HG02885 (cell line): ENCODE data around the gene TARBP1.
"Not testable (repeated sequence)": the region's sequence is repeated elsewhere in the genome, so short reads cannot be mapped to it uniquely, and the experiment has no call there.

ENCODE experiments used
- ATAC-seq: cut with Tn5 transposase; IDR thresholded peaks from one replicate; pipeline ENCODE4 v1.9.1; 2021; ENCODE audit warnings: mild to moderate bottlenecking; ENCODE audit not compliant: unreplicated experiment, poor library complexity

TARBP1 gene

DNA sequence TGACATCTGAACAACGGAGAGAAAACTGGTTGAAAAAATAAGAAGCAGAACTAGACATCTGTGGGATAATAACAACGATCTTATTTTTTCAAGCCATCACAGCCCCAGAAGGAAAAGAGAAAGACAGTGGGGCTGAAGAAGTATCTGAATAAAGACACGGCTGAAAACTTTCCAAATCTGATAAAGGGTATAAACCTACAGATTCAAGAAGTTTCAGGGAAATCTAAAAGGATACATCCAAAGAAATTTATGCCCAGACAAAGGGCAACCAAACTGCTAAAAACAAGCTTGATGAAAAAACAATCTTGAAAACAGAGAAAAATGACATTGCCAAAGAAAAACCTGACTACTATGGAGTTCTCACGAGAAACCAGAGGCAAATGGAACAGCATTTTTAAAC is 40.4 kb downstream of the TARBP1 start:
- no peak for ATAC-seq

- no peak for ATAC-seq
Observed at GRCh38 chr1:234437423-234438171, 41.4 kb downstream of the TARBP1 start.

DNA sequence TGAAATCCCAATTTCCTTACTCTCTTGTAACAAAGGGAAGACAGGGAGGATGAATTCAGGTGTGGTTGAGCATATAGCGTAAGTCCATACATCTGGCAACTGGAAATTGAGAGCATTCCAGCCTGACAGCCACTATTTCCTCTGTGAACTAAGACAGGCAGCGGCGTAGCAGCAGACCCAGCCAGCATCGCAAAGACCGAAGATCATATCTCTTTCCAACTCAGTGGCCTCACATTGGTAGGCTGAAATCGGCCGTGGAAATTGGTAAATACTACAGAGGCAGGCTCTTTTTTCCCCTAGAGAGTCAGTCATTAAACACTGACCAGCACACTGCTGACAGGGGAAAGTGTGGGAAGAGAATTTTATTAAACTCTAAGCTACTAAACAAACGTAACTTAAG is 43.4 kb downstream of the TARBP1 start:
- no peak for ATAC-seq

DNA sequence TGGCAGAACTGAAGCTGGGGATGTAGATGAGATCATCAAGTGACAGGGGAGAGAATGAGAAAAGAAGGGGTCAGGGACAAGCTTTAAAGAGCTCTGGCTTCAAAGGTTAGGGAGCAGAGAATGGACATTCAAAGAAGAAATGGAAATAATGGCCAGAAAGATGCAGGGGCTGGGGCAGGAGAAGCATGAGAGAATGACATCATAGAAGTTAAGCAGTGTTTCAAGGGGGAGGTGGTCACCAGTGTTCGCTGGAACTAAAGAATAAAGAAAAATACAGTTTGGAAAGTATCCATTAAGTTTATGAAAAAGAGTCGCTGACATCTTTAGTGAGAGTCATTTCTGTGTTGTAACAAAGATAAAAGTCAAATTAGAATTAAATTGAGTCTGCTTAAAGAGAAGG is 44.3 kb downstream of the TARBP1 start:
- ATAC-seq = no peak

DNA sequence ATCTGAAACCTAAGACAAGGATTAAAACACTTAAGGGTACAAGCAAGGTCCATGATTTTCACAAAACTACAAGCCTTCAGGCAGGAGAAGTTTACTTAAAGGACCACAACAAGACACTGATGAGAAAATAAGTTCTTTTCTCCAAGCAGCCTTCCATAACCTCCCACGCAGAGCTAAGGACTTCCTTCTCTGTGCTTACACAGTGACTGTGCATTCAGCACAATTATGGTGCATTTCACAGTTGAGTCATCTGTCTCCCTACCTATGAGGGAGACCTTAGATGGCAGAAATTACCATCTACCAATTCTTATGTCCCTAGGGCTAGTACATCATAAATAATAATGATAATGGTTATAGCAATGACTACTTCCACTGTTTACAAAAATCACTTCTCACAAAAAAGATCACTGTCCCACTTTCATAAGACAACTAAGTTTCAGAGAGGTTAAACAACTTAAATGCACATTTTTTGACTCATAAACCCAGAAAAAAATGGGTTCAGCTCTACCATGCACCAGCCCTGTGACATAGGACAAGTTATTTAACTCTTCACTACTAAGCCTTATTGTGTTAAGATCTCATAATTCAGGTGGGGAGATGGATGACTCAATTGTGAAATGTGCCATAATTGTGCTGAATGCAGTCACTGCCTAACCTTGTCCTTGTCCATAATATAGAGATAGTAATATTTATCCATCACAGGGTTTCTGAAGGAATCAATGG is 45.3 kb downstream of the TARBP1 start:
- ATAC-seq = peak; percentile 85

GRCh38 chr1:234431255-234431654 is 47.7 kb downstream of the TARBP1 start:
- no peak for ATAC-seq

GRCh38 chr1:234430691-234431090 is 48.3 kb downstream of the TARBP1 start:
- no peak for ATAC-seq

DNA sequence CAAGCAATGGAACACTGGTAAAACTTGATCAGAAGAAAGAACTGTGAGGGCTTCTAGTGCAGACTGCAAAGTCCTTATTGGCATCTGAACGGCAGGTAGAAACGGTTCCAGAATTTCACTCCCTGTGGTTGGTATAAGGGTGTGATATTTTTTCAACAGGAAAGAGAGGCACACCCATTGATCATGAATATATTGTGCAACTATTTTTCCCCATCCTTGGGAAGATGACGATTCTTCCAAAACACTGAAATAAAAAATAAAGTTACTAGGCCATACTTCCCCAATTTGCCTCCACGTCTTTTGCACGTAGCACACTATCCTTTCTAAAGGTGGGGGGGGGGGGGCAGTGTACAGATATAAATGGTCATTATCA is 49.6 kb downstream of the TARBP1 start:
- ATAC-seq = no peak

- no peak for ATAC-seq
Observed at GRCh38 chr1:234427950-234428646, 50.9 kb downstream of the TARBP1 start.

GRCh38 chr1:234413990-234414389 is 65.0 kb downstream of the TARBP1 start:
- ATAC-seq = no peak

DNA sequence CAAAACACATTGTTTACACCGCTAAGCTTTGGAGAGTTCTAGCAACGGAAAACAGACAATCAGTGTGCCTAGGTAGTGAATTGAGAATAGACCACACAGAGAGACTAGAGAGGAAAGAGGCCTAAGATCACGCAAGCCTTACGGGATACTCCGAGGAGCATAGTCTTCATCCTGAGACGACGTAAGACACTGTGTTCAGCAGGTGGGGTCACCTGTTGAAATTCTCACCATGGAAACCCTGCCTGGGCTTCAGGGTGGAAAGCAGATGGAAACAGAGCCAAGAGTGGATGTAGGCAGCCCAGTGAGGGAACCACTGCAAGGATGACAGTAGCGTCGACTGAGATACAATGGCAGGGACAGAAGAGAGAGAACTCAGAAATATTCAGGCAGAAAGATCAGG is 65.5 kb downstream of the TARBP1 start:
- ATAC-seq = no peak

DNA sequence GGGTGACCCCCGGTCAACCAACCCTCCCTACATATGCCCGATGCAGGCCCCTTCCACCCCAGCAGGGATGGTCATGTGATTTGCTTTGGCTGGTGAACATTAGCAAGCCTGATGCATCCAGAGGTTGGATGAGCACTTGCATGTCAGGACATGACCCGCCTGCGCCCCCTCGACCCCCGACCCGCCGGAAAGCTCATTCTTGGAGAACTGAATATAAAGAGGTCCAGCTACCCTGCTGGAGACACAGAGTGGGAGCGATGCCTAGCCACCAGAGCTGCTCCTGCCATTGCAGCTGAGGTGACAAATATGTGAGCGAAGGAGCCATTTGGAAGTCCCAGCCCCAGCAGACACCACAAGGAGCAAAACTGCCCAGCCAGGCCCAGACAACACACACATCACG is 66.1 kb downstream of the TARBP1 start:
- no peak for ATAC-seq

DNA sequence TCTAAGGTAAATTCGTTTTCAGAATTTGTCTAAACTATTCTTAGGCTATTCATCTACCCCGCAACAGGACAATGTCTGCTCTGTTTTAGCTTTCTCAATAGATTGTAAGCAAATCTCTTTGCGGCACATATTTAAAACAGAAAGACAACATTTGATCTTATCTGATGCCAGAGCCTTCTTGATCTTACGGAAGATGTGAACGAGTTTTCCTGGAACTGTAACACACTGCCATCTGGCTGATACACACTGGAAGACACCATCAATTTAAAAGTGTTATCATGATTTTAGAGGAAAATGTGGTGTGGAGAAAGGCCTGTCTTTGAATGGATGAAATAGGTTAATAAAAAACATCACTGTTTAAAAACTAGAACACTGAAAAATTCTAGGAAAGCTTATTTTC is 69.7 kb downstream of the TARBP1 start:
- no peak for ATAC-seq

DNA sequence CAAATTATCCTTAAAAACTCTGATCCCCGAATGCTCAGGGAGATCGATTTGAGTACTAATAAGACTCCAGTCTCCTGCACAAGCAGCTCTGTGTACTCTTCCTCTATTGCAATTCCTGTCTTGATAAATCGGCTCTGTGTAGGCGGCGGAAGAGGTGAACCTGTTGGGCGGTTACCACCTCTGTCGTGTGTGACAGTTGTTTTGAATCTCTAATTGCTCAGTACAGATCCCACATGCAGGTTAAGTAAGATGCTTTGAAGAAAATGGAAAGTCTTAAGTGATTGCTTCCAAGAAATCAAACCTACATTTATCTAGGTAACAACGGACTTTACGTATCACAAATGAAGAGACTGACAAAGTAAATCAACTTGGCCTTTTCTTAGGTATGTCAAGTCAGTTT is 70.2 kb downstream of the TARBP1 start:
- no peak for ATAC-seq

- ATAC-seq = no peak
Observed at GRCh38 chr1:234406871-234407270, 72.1 kb downstream of the TARBP1 start.

GRCh38 chr1:234405676-234406075 is 73.3 kb downstream of the TARBP1 start:
- ATAC-seq = no peak

- no peak for ATAC-seq
Observed at GRCh38 chr1:234402939-234403338, 76.0 kb downstream of the TARBP1 start.

- no peak for ATAC-seq
Observed at GRCh38 chr1:234401658-234402057, 77.3 kb downstream of the TARBP1 start.

- no peak for ATAC-seq
Observed at GRCh38 chr1:234400773-234401172, 78.2 kb downstream of the TARBP1 start.

GRCh38 chr1:234399515-234399914 is 79.5 kb downstream of the TARBP1 start:
- not testable (repeated sequence) for ATAC-seq

GRCh38 chr1:234398849-234399381 is 80.1 kb downstream of the TARBP1 start:
- peak; percentile 60 for ATAC-seq
